IPS DF 6.9 (cell line): ENCODE measurements around the gene GRID1.

Experiments used
- DNase-seq: peaks from one replicate; pipeline ENCODE4 v3.0.0-alpha.2; 2013; ENCODE audit warnings: low read depth, low spot score
- H3K27ac ChIP-seq: one replicate; pipeline ENCODE4 v1.5.1; 2013; ENCODE audit warnings: low read length, control low read depth
- H3K27me3 ChIP-seq: 2 replicates; pipeline ENCODE4 v1.6.1; 2013; ENCODE audit warnings: mild to moderate bottlenecking, low read length; ENCODE audit not compliant: control insufficient read depth, insufficient read depth
- H3K36me3 ChIP-seq: 2 replicates; pipeline ENCODE4 v1.6.1; 2013; ENCODE audit warnings: low read length; ENCODE audit not compliant: control insufficient read depth, insufficient read depth
- H3K4me1 ChIP-seq: 2 replicates; pipeline ENCODE4 v1.6.1; 2013; ENCODE audit warnings: low read length; ENCODE audit not compliant: control insufficient read depth, insufficient read depth
- H3K4me3 ChIP-seq: 2 replicates; pipeline ENCODE4 v1.5.1; 2013; ENCODE audit warnings: mild to moderate bottlenecking, low read length
- H3K9me3 ChIP-seq: 2 replicates; pipeline ENCODE4 v1.6.1; 2013; ENCODE audit warnings: low read length, inconsistent platforms; ENCODE audit not compliant: control insufficient read depth, insufficient read depth
- WGBS: extraction: QIAGEN DNeasy Blood & Tissue Kit; methylation state at CpG from one replicate; pipeline ENCODE4 v1.1.7; 2013; ENCODE audit warnings: mixed read lengths, missing lambda C conversion rate; ENCODE audit not compliant: insufficient read length, insufficient coverage; 5-methylcytosine and 5-hydroxymethylcytosine counted together

The GRID1 gene

GRCh38 chr10:86221442-86222335 lies 144.9 kb downstream of the GRID1 start:
- no CpG with 5 or more reads among the region's 7 CpGs for WGBS
- Histone ChIP-seq H3K27me3 (no peaks in the 10 kb centered on the region), H3K4me1 (no peaks in the 10 kb centered on the region), H3K36me3 (no peaks in the 10 kb centered on the region), H3K9me3 (no peaks in the 10 kb centered on the region), H3K4me3 (no peak overlapping the region), H3K27ac (no peak overlapping the region)
- DNase-seq, result no peak

- H3K4me1 ChIP-seq, result no peaks in the 10 kb centered on the region
- no peaks in the 10 kb centered on the region for H3K9me3 ChIP-seq
- no peaks in the 10 kb centered on the region for H3K36me3 ChIP-seq
- no peaks in the 10 kb centered on the region for H3K27me3 ChIP-seq
- WGBS, result no CpG with 5 or more reads among the region's 6 CpGs
- no peak for DNase-seq
- H3K4me3 ChIP-seq, result no peak overlapping the region
- H3K27ac ChIP-seq, result no peak overlapping the region
Measured at GRCh38 chr10:86220626-86221025, 146.0 kb downstream of the GRID1 start.

GRCh38 chr10:86219271-86219670 lies 147.3 kb downstream of the GRID1 start:
- H3K36me3 ChIP-seq, result no peaks in the 10 kb centered on the region
- no peaks in the 10 kb centered on the region for H3K9me3 ChIP-seq
- no CpG with 5 or more reads among the region's 8 CpGs for WGBS
- H3K27me3 ChIP-seq, result no peaks in the 10 kb centered on the region
- H3K4me1 ChIP-seq, result no peaks in the 10 kb centered on the region
- no peak overlapping the region for H3K4me3 ChIP-seq
- no peak overlapping the region for H3K27ac ChIP-seq
- DNase-seq, result no peak

DNA sequence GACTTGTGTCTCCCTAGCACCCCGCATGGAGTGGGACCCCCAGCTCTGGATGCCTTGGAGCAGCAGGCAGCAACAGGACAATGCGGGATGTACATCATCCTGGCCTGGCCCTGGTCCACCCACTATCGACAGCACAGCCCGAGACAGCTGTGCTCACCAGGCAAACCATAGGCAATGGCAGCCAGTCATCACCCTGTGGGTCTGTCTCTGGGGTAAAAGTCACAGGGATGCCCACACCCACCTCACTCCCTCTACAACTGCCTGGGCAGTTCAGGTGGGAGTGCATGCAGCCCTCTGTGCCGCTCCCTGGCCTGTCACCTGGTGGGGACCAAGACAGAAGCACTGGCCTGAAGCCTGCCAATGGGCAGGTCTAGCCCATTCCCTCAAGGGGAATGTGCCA lies 147.8 kb downstream of the GRID1 start:
- no peak overlapping the region for H3K27ac ChIP-seq
- no peaks in the 10 kb centered on the region for H3K36me3 ChIP-seq
- H3K9me3 ChIP-seq, result no peaks in the 10 kb centered on the region
- no peaks in the 10 kb centered on the region for H3K27me3 ChIP-seq
- no peaks in the 10 kb centered on the region for H3K4me1 ChIP-seq
- DNase-seq, result no peak
- no CpG with 5 or more reads among the region's 5 CpGs for WGBS
- no peak overlapping the region for H3K4me3 ChIP-seq

- H3K9me3 ChIP-seq, result no peaks in the 10 kb centered on the region
- no peaks in the 10 kb centered on the region for H3K27me3 ChIP-seq
- H3K4me1 ChIP-seq, result no peaks in the 10 kb centered on the region
- H3K36me3 ChIP-seq, result no peaks in the 10 kb centered on the region; the same call in 1 of the 2 replicates
- WGBS, result no CpG with 5 or more reads among the region's 4 CpGs
- DNase-seq, result no peak
- H3K4me3 ChIP-seq, result no peak overlapping the region
- no peak overlapping the region for H3K27ac ChIP-seq
Measured at GRCh38 chr10:86218160-86218559, 148.4 kb downstream of the GRID1 start.

GRCh38 chr10:86217371-86218080 lies 149.1 kb downstream of the GRID1 start:
- Histone ChIP-seq H3K27me3 (no peaks in the 10 kb centered on the region), H3K36me3 (no peaks in the 10 kb centered on the region; the same call in 1 of the 2 replicates), H3K9me3 (no peaks in the 10 kb centered on the region), H3K4me1 (no peaks in the 10 kb centered on the region), H3K27ac (no peak overlapping the region), H3K4me3 (no peak overlapping the region)
- DNase-seq, result no peak
- WGBS, result no CpG with 5 or more reads among the region's 10 CpGs

GRCh38 chr10:86216886-86217285 lies 149.7 kb downstream of the GRID1 start:
- Histone ChIP-seq H3K4me1 (no peaks in the 10 kb centered on the region), H3K27ac (no peak overlapping the region), H3K36me3 (no peaks in the 10 kb centered on the region; the same call in 1 of the 2 replicates), H3K4me3 (no peak overlapping the region), H3K27me3 (no peaks in the 10 kb centered on the region), H3K9me3 (no peaks in the 10 kb centered on the region)
- no CpG with 5 or more reads among the region's 1 CpG for WGBS
- no peak for DNase-seq

- Histone ChIP-seq H3K9me3 (no peaks in the 10 kb centered on the region), H3K27me3 (no peaks in the 10 kb centered on the region), H3K4me3 (no peak overlapping the region), H3K27ac (no peak overlapping the region), H3K36me3 (no peaks in the 10 kb centered on the region; the same call in 1 of the 2 replicates), H3K4me1 (no peaks in the 10 kb centered on the region)
- WGBS, result no CpG with 5 or more reads among the region's 5 CpGs
- DNase-seq, result no peak
Measured at GRCh38 chr10:86215712-86216111, 150.9 kb downstream of the GRID1 start.

GRCh38 chr10:86215046-86215445 lies 151.5 kb downstream of the GRID1 start:
- no peaks in the 10 kb centered on the region for H3K9me3 ChIP-seq
- H3K4me1 ChIP-seq, result no peaks in the 10 kb centered on the region
- H3K27me3 ChIP-seq, result no peaks in the 10 kb centered on the region
- no peak for DNase-seq
- no CpG with 5 or more reads among the region's 4 CpGs for WGBS
- H3K4me3 ChIP-seq, result no peak overlapping the region
- no peaks in the 10 kb centered on the region; the same call in 1 of the 2 replicates for H3K36me3 ChIP-seq
- no peak overlapping the region for H3K27ac ChIP-seq

DNA sequence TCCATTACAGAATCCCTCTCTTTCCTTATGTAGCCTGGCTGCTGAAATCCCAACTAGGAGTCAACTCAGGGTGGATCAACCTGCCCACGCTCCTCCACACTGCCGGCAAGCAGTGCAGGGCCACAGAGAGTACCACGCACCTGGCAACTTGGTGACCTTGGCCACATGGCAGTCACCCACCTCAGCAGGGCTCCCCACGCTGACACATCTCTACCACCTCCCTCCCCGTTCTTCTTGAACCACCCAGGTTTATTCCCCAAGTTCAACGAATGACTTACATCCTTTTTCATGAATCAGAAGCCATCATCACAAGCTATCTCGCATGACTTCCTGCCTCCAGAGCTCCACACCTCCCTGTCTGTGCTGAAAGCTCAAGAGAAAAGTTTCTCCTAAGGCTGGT lies 153.4 kb downstream of the GRID1 start:
- DNase-seq, result no peak
- Histone ChIP-seq H3K4me3 (no peak overlapping the region), H3K4me1 (no peaks in the 10 kb centered on the region), H3K27ac (no peak overlapping the region), H3K27me3 (no peaks in the 10 kb centered on the region), H3K9me3 (no peaks in the 10 kb centered on the region), H3K36me3 (no peaks in the 10 kb centered on the region; the same call in 1 of the 2 replicates)
- no CpG with 5 or more reads among the region's 7 CpGs for WGBS
